Trophoblast cell (in vitro differentiated cells and primary cell): Measurements from ENCODE around the gene LPAR1.

Source experiments
- DNase-seq, 2 donors: peaks; one replicate each; pipeline ENCODE4 v3.0.0-alpha.2; 2016
- H2AFZ ChIP-seq: 2 replicates; pipeline ENCODE4 v1.6.1; 2013; ENCODE audit warnings: low read length, moderate library complexity, mild to moderate bottlenecking; ENCODE audit not compliant: insufficient read depth, poor library complexity
- H2AK5ac ChIP-seq: 2 replicates; pipeline ENCODE4 v1.6.1; 2013; ENCODE audit warnings: mild to moderate bottlenecking, low read length
- H2BK120ac ChIP-seq: 2 replicates; pipeline ENCODE4 v1.6.1; 2013; ENCODE audit warnings: low read length, mild to moderate bottlenecking, moderate library complexity; ENCODE audit not compliant: insufficient read depth, poor library complexity
- H2BK12ac ChIP-seq: 2 replicates; pipeline ENCODE4 v1.6.1; 2013; ENCODE audit warnings: mild to moderate bottlenecking, low read length, moderate library complexity
- H2BK5ac ChIP-seq: 2 replicates; pipeline ENCODE4 v1.6.1; 2013; ENCODE audit warnings: low read length, low read depth, moderate library complexity, mild to moderate bottlenecking; ENCODE audit not compliant: poor library complexity
- H3K14ac ChIP-seq: 2 replicates; pipeline ENCODE4 v1.6.1; 2013; ENCODE audit warnings: mild to moderate bottlenecking, low read length
- H3K18ac ChIP-seq: 2 replicates; pipeline ENCODE4 v1.6.1; 2013; ENCODE audit warnings: mild to moderate bottlenecking, low read length
- H3K23ac ChIP-seq: 2 replicates; pipeline ENCODE4 v1.6.1; 2013; ENCODE audit warnings: low read length
- H3K27ac ChIP-seq: 2 replicates; pipeline ENCODE4 v1.5.1; 2013; ENCODE audit warnings: low read depth, mild to moderate bottlenecking, inconsistent platforms, low read length, moderate library complexity
- H3K27me3 ChIP-seq: 2 replicates; pipeline ENCODE4 v1.6.1; 2013; ENCODE audit warnings: inconsistent platforms, mild to moderate bottlenecking, low read length, moderate library complexity; ENCODE audit not compliant: insufficient read depth
- H3K36me3 ChIP-seq, 2 experiments: 1 replicate in 1 of 2; 2 replicates in 1 of 2; pipeline ENCODE4 v1.6.1; 2013; ENCODE audit warnings: low read length in 2 of 2, mild to moderate bottlenecking in 2 of 2, moderate library complexity in 1 of 2; ENCODE audit not compliant: insufficient read depth in 2 of 2, control insufficient read depth in 1 of 2
- H3K4ac ChIP-seq: 2 replicates; pipeline ENCODE4 v1.6.1; 2013; ENCODE audit warnings: low read depth, mild to moderate bottlenecking, low read length, moderate library complexity
- H3K4me1 ChIP-seq, 2 experiments: 1 replicate in 1 of 2; 2 replicates in 1 of 2; pipeline ENCODE4 v1.6.1; 2013; ENCODE audit warnings: low read length in 2 of 2, mild to moderate bottlenecking in 2 of 2, moderate library complexity in 1 of 2; ENCODE audit not compliant: insufficient read depth in 2 of 2, control insufficient read depth in 1 of 2
- H3K4me2 ChIP-seq: 2 replicates; pipeline ENCODE4 v1.6.1; 2013; ENCODE audit warnings: inconsistent platforms, mild to moderate bottlenecking, low read length, moderate library complexity
- H3K4me3 ChIP-seq: 2 replicates; pipeline ENCODE4 v1.5.1; 2013; ENCODE audit warnings: mild to moderate bottlenecking, low read depth, low read length, inconsistent platforms
- H3K79me1 ChIP-seq: one replicate; pipeline ENCODE4 v1.6.1; 2013; ENCODE audit warnings: low read length
- H3K79me2 ChIP-seq: 2 replicates; pipeline ENCODE4 v1.6.1; 2013; ENCODE audit warnings: low read length, mild to moderate bottlenecking; ENCODE audit not compliant: control insufficient read depth, insufficient read depth, poor library complexity
- H3K9ac ChIP-seq: 2 replicates; pipeline ENCODE4 v1.6.1; 2013; ENCODE audit warnings: mild to moderate bottlenecking, low read length
- H3K9me3 ChIP-seq: 2 replicates; pipeline ENCODE4 v1.6.1; 2013; ENCODE audit warnings: low read depth, mild to moderate bottlenecking, control low read depth, inconsistent platforms, low read length; ENCODE audit not compliant: insufficient read depth
- H4K12ac ChIP-seq: 2 replicates; pipeline ENCODE4 v1.6.1; 2013; ENCODE audit warnings: low read depth, mild to moderate bottlenecking, low read length, moderate library complexity
- H4K8ac ChIP-seq: 2 replicates; pipeline ENCODE4 v1.6.1; 2013; ENCODE audit warnings: low read depth, mild to moderate bottlenecking, low read length, moderate library complexity
- H4K91ac ChIP-seq: one replicate; pipeline ENCODE4 v1.6.1; 2013; ENCODE audit warnings: low read depth, mild to moderate bottlenecking, low read length, moderate library complexity
- WGBS: extraction: QIAGEN DNeasy Blood & Tissue Kit; methylation state at CpG from one replicate; pipeline ENCODE4 v1.1.7; 2013; ENCODE audit warnings: missing lambda C conversion rate; ENCODE audit not compliant: insufficient read length, insufficient coverage; ENCODE audit errors: extremely low coverage; 5-methylcytosine and 5-hydroxymethylcytosine counted together

The LPAR1 gene

DNA sequence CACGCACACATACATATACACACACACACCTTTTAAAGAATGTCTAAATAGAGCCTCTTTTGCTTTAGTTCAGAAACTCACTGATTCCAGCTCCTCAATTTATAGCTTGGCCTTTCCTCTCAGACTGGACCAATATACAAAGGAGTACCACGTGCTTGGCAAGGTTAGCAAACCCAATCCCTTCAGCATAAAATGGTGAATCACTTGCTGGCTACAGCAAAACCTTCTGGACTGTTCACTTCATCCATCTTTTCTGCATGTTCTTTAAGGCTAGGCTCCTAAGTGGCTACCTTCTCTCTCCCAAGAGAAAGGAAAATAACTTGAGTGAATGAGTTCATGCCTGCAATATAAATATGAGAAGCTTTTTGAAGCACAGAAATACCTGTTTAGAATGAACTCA is 109.7 kb downstream of the LPAR1 start:
- Histone ChIP-seq H3K4me3 (no peak overlapping the region), H3K27me3 (no peaks in the 10 kb centered on the region), H2AK5ac (no peak overlapping the region), H3K23ac (no peak overlapping the region), H3K4me2 (no peak overlapping the region), H2BK5ac (no peak overlapping the region), H3K9ac (no peak overlapping the region), H3K79me1 (no peaks in the 10 kb centered on the region), H3K18ac (no peak overlapping the region), H3K14ac (no peak overlapping the region), H4K12ac (no peak overlapping the region), H3K4ac (no peak overlapping the region), H3K4me1 (no peaks in the 10 kb centered on the region), H2BK12ac (no peak overlapping the region), H3K9me3 (no peaks in the 10 kb centered on the region), H2BK120ac (no peak overlapping the region), H4K91ac (no peak overlapping the region), H4K8ac (no peak overlapping the region), H2AFZ (no peak overlapping the region), H3K27ac (no peak overlapping the region), H3K36me3 (no peaks in the 10 kb centered on the region), H3K79me2 (no peaks in the 10 kb centered on the region)
- WGBS, result no CpG with 5 or more reads among the region's 2 CpGs
- no peak for DNase-seq

DNA sequence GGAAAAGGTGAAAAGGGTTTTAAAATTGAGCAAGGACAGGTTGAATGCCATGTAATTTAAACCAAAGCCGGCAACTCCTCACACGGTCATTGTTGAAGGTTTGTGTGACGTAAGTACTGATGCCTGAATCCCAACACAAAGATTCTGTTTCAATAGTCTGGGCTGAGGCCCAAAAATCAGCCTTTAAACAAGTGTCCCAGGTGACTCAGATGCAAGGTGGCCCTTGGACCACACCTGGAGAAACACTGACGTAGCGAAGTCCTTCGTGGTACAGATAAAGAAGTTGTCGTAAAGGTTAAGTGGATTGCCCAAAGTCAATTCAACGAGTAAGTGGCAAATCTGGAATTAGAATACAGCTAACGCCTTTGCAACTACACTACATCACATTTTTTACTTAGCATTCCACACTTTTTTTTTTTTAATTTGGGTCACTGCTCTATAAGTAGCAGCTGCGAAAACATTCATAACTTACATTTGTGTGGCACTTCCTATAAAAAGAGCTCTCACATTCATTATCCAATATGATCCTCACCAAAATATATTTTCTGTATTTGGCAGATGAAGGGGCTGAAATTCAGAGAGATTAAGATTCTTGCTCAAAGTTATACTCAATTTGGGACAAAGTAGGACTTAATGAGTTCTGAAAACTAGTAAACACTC is 111.3 kb downstream of the LPAR1 start:
- Histone ChIP-seq H3K36me3 (no peaks in the 10 kb centered on the region), H2AFZ (no peak overlapping the region), H3K79me2 (no peaks in the 10 kb centered on the region), H2AK5ac (no peak overlapping the region), H3K9ac (no peak overlapping the region), H4K8ac (no peak overlapping the region), H4K12ac (no peak overlapping the region), H4K91ac (no peak overlapping the region), H3K4me2 (no peak overlapping the region), H3K14ac (no peak overlapping the region), H3K9me3 (no peaks in the 10 kb centered on the region), H3K18ac (no peak overlapping the region), H3K23ac (no peak overlapping the region), H2BK5ac (no peak overlapping the region), H2BK120ac (no peak overlapping the region), H2BK12ac (no peak overlapping the region), H3K79me1 (no peaks in the 10 kb centered on the region), H3K4me1 (no peaks in the 10 kb centered on the region), H3K27me3 (no peaks in the 10 kb centered on the region), H3K27ac (no peak overlapping the region), H3K4me3 (no peak overlapping the region), H3K4ac (no peak overlapping the region)
- WGBS, result no CpG with 5 or more reads among the region's 10 CpGs
- no peak for DNase-seq

DNA sequence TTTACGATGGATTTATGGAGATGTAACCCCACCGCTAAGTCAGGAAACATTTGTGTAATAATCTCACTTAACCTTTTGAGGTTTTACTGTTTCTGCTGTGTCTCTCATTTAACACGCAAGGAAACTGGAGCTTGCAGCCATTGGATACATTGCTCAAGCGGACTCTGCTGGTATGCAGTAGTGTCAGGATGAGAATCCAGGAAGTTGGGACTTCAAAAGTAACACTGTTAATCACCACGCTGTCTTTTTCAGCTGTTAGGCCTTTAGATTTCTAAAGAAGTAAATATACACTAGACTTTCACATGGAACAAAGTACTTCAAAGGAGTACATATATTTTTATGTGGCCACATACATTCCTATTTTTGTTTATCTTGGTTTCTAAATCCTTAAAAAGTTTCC is 114.7 kb downstream of the LPAR1 start:
- no CpG with 5 or more reads among the region's 5 CpGs for WGBS
- DNase-seq, result no peak

DNA sequence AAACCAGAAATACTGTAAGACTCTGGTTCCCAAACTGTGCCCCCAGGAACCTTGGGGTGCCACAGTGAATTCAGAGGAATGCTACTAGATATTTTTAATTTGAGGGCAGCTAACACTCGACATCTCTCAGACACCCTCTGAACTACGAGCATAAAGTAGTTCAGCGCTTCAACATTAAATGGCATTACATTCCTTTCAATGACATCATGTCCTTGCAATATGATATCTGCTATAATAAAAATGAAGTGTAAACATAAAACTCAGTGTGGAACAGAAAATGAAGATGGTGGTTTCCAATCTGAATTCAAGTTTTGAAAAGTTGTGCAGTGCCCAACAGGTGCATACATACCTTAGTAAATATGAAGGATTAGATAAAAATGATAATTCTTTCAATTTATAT is 116.1 kb downstream of the LPAR1 start:
- Histone ChIP-seq H3K79me1 (no peaks in the 10 kb centered on the region), H3K4me3 (no peak overlapping the region), H2BK120ac (no peak overlapping the region), H3K27me3 (no peaks in the 10 kb centered on the region), H4K91ac (no peak overlapping the region), H3K4me1 (no peaks in the 10 kb centered on the region), H3K23ac (no peak overlapping the region), H4K12ac (no peak overlapping the region), H3K9me3 (no peaks in the 10 kb centered on the region), H4K8ac (no peak overlapping the region), H3K4ac (no peak overlapping the region), H2AK5ac (no peak overlapping the region), H2AFZ (no peak overlapping the region), H3K36me3 (no peaks in the 10 kb centered on the region), H3K4me2 (no peak overlapping the region), H2BK12ac (no peak overlapping the region), H2BK5ac (no peak overlapping the region), H3K18ac (no peak overlapping the region), H3K27ac (no peak overlapping the region), H3K79me2 (no peaks in the 10 kb centered on the region), H3K14ac (no peak overlapping the region), H3K9ac (no peak overlapping the region)
- DNase-seq, result no peak
- WGBS, result no CpG with 5 or more reads among the region's 3 CpGs

More for the DNA sequence above, 114.7 kb downstream of the LPAR1 start:
- H4K12ac ChIP-seq, result no peak overlapping the region
- H3K4me3 ChIP-seq, result no peak overlapping the region
- no peaks in the 10 kb centered on the region for H3K36me3 ChIP-seq
- H2BK5ac ChIP-seq, result no peak overlapping the region
- no peak overlapping the region for H3K23ac ChIP-seq
- H3K9me3 ChIP-seq, result no peaks in the 10 kb centered on the region
- no peak overlapping the region for H2BK12ac ChIP-seq
- H4K8ac ChIP-seq, result no peak overlapping the region
- no peak overlapping the region for H3K14ac ChIP-seq
- no peaks in the 10 kb centered on the region for H3K79me1 ChIP-seq
- no peaks in the 10 kb centered on the region for H3K27me3 ChIP-seq
- no peak overlapping the region for H3K4me2 ChIP-seq
- H2BK120ac ChIP-seq, result no peak overlapping the region
- no peak overlapping the region for H3K9ac ChIP-seq
- H3K4ac ChIP-seq, result no peak overlapping the region
- no peak overlapping the region for H2AFZ ChIP-seq
- H2AK5ac ChIP-seq, result no peak overlapping the region
- no peak overlapping the region for H3K18ac ChIP-seq
- no peaks in the 10 kb centered on the region for H3K4me1 ChIP-seq
- H4K91ac ChIP-seq, result no peak overlapping the region
- no peaks in the 10 kb centered on the region for H3K79me2 ChIP-seq
- no peak overlapping the region for H3K27ac ChIP-seq
